ENCODE results near the gene CAPN1.
"Not testable (repeated sequence)": the region's sequence is repeated elsewhere in the genome, so short reads cannot be mapped to it uniquely, and the experiment has no call there.

CAPN1 gene

GRCh38 chr11:65163684-65164083, 18.0 kb upstream of the CAPN1 start:
- no peak for FAIRE-seq

DNA sequence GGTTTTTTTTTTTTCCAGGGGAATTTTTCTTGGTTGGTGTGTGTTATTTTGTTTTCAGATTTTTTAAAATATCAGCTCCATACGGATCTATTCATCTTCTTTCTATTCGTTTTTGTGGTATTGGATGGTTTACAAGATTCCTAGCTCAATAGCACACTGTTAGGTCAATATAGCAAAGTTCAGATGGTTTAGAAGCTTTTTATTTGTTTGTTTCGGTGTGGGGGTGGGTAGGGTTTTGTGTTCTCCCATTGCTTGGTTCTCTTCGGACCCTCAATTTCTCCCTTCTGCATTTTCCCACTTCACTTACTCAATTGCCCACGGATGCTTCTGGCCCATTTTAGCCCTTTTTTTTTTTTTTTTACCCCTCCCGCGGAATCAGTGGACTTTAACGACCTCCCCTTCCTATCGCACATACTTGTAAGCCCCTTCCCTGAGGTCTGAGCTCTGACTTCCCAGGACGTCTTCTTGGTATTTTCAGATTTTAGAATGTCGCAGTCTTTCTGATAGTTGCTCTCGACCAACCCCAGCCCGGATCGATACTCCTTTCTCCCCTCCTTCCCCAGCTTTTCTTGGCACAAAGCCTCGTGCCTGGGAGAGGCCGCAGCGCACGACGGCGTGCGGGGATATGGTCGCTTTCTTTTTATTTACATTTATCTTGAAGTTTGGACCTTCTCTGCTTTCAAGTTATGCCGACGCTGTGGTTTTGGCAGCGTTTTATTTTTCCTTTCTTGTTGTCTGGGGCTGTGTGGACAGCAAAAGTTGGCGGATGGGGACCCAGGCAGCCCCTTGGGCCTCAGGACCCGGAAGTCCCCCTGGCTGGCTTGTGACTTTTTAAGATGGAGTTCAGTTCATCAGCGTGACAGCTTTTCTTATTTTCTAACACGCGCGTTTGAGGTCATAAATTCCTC, 16.1 kb upstream of the CAPN1 start:
- no peak for FAIRE-seq

DNA sequence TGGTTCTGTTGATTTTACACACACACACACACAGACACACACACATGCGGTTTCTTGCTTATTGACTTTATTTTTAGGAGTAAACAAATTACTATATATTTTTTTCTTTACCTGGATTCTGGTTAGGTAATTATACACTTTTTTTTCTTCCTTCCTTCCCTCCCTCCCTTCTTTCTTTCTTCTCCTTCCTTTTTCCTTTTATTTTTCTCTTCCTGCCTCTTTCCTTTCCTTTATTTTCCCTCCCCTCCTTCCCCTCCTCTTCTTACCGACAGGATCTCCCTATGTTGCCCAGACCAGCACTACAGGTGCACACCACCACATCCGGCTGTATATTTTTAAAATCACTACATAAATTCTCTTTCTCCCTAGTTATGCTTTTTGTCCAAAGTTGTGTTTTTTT, 14.8 kb upstream of the CAPN1 start:
- FAIRE-seq = no peak

GRCh38 chr11:65167656-65168055, 14.1 kb upstream of the CAPN1 start:
- FAIRE-seq = no peak

DNA sequence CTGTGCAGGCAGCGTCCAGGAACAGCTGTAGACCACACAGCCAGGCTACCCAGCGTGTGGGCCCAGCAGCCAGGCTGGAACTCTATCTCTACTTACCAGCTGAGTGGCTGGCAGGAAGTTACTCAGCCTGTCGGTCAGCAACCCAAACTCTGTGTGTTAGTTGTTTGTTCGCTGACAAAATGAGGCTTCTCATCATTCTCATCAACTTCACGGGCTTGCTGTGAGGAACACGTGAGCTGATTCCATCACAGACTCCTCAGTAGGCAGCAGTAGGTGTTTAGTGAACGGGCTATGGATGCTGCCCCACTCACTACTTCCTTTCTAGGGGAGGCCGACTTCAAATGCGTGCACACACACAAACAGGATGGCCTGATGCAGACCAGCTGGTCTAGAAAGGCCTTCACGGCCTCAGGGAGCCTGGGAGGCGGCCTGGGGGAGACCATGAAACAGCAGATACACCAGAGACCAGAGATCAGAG, 12.5 kb upstream of the CAPN1 start:
- no peak for FAIRE-seq

DNA sequence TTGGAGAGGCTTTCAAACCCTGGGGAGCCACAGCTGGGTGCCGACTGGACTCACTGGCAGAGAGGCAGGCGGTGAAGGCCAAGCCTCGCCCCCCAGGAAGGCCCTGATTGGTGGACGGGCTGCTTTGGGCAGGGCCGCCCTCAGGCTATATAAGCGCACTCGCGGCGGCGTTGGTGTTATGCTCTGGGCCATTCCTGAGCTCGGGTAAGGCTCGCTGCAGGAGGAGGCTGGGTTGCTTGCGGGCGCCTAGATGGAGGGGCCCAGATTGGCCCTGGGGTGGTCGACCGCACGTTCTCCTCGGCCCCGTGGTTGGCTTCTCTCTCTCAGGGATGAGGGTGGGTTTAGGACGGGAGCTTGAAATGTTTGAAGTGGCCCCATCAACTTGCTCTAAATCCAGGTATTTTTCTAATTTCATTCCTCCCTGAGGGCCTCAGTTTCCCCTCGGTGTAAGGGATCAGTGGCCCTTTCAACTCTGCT, 11.6 kb upstream of the CAPN1 start, which contains the start of gene SPDYC:
SPDYC (plus strand) TSS at position 176 of the 477 bp plus-strand sequence. CDS start 1,125 bp downstream, outside the sequence.
- no peak for FAIRE-seq

- FAIRE-seq = no peak
These were observed 9.1 kb upstream of the CAPN1 start for GRCh38 chr11:65172600-65172999.

DNA sequence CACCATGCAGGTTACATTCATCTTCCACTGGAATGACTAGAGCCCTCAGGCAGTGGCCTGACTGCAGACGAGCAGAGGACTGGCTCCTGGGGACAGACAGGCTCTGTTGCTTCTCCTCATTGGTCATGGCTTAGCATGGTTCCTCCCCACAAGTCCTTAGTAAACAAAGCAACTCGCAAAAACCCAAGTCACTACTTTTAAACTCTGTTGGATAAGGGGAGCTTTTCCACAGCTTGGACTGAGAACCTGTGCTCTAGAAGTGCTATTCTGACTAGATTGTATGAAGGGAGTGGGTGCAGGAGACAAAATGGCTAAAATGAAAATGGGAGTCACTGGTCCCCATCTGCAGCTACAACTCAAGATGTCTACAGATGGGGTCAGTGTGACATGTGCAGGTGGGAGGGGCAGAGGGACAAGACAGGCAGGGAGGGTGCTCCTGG, 7.1 kb upstream of the CAPN1 start:
- FAIRE-seq = not testable (repeated sequence)

DNA sequence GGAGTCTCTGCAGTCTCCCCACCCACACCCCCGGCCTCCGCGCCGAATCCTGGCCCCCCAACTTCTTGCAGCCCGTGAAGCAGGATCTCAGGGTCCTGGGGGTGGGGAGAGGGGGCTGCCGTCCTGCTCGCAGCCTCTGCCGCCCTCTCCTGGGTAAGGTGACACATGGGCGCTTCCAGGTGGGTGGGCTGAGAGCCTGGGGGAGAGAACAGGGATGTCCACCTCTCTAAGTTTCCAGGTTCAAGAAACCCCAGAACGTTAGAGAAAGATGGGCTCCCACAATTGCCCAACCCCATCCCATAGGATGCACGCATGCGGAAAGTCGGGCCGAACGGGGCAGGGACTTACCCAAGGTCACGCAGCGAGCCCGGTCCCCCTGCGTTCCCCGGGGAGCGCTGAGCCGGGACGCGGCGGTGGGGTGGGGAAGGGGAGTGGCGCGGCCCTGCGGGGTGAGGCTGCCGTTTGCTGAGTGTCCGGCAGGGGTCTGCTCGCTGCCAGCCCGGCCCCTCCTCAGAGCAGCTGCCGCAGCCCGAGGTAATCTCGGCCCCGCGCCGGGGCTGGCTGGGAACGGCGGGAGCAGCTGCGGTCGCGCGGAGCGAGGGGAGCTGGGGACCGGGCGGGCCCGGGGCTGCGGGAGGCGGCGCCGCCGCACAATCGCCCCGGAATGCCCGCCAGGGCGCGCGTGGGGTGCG, 705 bp upstream of the CAPN1 start:
- no peak for FAIRE-seq

DNA sequence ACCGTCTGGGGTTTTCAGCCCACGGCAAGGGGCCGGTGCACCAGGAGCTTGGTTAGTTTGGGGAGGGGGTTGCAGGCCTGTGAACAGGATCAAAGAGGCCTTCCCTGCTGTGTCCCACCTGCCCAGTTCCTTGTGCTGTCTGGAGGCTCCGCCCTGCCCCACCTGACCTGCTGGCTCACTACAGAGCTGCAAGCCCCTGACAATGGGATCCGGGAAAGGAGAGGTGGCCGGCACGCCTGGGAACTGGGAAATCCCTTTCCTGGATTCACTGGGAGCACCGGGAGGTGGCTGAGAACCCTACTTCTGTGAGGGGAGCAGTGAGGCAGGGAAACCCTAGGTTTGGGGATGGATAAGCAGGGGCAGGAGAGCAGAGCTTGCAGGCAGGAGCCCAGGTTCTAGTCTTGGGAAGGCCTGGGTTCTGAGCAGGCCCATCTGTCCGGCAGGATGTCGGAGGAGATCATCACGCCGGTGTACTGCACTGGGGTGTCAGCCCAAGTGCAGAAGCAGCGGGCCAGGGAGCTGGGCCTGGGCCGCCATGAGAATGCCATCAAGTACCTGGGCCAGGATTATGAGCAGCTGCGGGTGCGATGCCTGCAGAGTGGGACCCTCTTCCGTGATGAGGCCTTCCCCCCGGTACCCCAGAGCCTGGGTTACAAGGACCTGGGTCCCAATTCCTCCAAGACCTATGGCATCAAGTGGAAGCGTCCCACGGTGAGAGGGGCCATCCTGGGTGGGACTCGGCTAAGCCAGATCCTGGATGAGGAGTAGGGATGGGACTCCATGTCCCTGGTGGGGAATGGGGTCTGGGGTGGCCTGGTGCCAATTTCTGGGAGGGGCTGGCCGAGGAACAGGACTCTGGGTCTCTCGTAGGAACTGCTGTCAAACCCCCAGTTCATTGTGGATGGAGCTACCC, 786 bp downstream of the CAPN1 start:
- FAIRE-seq = no peak

DNA sequence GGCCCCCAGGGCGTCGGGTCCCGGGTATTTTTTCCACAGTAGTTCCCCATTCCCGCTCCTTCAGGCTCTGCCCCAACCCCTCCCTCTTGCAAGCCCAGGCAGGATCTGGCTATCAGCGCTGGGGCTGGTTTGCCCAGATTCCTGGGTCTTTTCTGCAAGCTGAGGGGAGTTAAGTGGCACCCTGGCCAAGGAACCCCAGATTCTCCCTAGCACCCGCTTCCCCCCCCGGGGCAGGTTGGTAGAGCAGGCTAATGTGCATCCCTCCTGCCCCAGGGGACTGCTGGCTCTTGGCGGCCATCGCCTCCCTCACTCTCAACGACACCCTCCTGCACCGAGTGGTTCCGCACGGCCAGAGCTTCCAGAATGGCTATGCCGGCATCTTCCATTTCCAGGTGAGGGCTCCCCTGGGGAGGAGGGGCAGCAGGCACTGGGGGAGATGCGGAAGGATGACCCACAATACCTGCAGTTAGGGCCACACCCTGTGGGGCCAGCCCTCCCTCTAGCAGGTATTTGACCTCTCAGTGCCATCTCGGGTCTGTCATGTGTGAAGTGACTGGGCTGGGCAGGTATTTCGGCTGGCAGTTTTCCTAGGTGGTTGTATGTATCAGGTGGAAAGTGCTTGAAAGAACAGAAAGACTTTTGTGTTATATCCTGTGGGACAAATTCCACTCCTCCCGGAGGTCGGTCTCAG, 1.6 kb downstream of the CAPN1 start:
- no peak for FAIRE-seq

GRCh38 chr11:65184146-65184545, 2.4 kb downstream of the CAPN1 start:
- FAIRE-seq = no peak

GRCh38 chr11:65185171-65185570, 3.4 kb downstream of the CAPN1 start:
- no peak for FAIRE-seq

GRCh38 chr11:65185869-65186341, 4.2 kb downstream of the CAPN1 start:
- FAIRE-seq = no peak

GRCh38 chr11:65186701-65187100, 5.0 kb downstream of the CAPN1 start:
- FAIRE-seq = no peak

- FAIRE-seq = no peak
These were observed 5.5 kb downstream of the CAPN1 start for GRCh38 chr11:65187146-65187675.

DNA sequence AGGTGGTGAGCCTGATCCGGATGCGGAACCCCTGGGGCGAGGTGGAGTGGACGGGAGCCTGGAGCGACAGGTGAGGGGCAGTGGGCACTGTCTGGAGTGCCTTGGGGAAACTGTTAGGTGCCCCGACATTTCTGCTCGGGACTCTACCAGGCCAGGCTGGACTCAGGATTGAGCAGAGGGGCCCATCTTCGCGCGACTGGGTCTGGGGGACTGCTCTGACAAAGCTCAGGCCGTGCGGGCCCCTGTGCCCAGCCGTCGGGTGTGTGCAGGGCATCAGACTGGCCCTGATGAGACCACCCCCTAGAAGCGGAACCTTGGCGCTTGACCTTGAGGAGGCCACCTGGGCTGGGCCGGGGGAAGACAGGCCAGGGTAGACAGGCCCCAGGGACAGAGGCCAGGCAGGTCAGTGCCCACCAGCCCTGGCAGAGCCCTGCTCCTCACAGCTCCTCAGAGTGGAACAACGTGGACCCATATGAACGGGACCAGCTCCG, 6.3 kb downstream of the CAPN1 start:
- no peak for FAIRE-seq

DNA sequence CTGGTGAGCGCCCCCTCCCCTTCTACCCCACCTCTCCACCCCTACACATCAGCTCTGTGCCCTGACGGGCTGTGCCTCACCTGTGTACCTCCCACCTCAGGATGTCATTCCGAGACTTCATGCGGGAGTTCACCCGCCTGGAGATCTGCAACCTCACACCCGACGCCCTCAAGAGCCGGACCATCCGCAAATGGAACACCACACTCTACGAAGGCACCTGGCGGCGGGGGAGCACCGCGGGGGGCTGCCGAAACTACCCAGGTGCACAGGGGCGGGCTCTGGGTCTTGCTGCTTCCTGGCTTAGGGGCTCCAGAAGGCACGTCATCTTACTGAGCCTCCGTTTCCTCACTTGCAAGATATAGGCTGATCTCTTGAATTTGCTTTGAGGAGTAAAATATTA, 6.8 kb downstream of the CAPN1 start:
- FAIRE-seq = no peak

DNA sequence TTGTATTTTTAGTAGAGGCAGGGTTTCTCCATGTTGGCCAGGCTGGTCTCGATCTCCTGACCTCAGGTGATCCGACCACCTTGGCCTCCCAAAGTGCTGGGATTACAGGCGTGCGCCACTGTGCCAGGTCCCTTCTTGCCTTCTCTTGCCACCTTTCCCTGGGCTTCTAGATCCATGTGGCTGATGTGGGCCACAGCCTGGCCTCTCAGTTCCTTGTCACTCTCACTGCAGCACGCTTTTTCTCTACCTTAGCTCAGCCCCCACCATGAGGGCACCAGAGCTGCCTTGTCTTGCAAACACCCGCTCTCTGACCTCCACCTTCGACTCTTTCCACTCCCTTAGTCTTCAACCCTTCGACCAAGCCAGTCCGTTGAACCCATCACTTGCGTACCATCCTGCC, 7.5 kb downstream of the CAPN1 start:
- no peak for FAIRE-seq

DNA sequence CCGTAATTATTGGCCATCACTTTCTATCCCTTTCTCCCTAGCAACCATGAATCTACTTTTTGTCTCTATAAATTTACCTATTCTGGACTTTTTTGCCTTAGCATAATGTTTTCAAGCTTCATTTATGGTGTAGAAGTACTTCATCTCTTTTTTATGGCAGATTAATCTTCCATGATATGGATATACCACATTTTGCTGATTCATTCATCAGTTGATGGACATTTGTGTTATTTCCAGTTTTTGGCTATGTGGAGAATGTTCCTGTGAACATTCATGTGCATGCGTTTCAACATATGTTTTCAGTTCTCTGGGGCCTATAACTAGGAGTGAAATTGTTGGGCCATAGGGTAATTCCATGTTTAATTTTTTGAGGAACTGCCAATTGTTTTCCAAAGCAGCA, 12.8 kb downstream of the CAPN1 start:
- FAIRE-seq = no peak

DNA sequence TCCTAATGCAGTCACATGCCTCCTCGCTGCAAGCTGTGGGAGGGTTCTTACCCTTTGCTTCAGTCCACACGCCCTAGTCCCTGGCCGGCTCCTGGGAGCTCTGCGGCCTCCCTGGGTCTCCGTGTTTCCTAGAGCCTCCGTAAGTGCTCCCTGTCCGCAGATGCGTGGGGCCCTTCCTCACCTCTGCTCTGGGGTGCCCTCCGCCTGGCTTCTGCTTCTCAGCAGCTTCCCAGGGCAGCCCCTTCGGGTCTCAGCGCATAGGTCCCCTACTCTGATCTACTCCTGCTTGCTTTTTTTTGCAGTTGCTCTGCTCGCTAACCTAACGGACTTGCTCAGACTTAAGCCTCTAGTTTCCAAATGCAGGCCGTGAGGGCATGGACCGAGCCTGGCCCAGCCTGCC, 22.4 kb downstream of the CAPN1 start:
- no peak for FAIRE-seq

Measured in colon (tissue), 2 donors.